Measurements from ENCODE around the gene SMIM44.

Gene SMIM44

DNA sequence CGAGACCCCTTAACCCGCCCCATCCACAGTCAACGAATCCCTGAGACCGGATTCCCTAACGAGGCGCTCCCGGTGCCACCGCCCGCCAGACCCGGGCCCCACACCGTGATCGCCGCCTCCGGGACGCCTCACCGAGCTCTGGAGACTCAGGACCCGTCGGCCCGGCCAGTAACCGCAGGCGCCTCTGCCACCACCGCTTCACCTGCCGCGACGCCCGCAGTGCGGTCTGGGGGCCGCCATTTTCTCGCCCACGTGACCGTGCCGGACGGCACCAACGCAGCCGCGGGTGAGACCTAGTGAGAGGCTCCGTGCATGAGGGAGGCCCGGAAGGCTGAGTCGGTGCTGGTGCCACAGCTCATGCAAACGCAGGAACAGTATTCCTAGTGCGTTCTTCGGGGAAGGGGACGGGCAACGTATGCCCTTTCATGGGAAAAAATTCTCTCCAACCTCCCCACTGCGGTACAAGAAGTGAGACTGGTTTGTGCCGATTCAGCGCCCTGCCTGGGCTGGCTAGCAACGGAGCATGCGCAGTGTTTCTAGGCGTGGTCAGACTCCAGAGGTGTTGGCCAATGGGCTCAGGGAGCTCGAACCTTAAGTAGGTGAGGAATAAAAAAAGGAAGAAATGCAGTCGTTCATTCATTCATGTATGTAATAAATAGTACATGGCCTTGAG lies 17.3 kb upstream of the SMIM44 start, which contains the start of gene DOHH:
Gene DOHH (minus strand): TSS at position 246 of the 673 bp plus-strand sequence. CDS start 3,860 bp downstream, outside the sequence.
- peak; percentile 97 for DNase-seq (ENCODE audit: low spot score)

DNA sequence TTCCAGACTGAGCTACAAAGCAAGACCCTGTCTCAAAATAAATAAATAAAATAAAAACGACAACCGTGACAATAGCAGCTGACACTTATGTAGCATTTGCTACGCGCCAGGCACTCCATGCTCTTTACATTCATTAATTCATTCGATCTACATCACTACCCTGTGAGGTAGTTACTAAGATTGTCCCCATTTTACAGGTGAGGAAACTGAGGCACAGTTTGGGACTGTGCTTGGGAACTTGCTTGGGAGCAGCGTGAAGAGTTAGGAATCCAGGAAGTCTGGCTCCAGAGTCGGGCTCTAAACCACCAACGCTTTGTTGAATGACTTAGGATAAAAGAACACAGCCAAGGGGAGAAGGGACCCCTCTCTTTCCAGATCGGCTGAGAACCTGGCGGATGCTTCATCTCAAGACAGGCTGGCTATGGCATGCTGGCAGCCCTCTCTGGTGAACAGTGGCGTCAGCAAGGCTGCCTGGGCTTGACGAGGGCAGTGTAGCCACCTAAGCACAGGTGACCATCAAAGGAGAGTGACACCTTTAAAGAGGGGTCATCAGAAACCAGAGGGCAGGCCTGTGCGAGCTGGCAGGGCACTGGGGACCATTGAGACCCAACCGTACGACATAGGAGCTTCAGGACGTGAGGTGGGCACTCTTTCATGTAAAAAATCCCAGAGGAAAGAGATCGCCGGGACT lies 16.6 kb upstream of the SMIM44 start:
- peak; percentile 51 for DNase-seq (ENCODE audit: low spot score)

DNA sequence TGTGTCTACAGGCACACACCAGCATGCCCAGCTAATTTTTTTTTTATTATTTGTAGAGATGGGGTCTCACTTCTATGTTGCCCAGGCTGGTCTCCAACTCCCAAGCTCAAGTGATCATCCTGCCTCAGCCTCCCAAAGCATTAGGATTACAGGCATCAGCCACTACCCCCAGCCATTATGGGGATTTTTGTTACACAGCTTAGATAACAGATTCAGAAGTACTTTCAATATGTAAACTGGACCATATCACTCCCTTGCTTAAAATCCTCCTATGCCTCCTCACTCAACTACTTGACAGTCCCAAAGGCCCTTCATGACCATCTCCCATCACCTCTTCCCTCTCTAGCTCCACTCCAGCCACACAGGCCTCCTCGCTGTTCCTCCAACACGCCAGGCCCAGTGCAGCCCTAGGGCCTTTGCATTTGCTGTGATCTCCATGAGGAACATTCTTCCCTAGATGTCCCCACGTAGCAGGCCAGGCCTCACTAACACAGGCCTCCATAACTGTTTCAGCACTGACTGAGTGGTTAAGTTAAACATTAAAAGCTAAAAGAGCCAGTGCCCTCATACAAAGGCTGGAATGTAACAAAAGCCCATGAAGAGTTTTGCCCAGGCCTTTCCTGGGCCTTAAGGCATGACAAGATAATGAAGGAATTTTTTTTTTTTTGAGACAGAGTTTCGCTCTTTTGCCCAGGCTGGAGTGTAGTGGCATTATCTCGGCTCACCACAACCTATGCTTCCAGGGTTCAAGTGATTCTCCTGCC lies 14.7 kb upstream of the SMIM44 start:
- DNase-seq (ENCODE audit: low spot score) = peak; percentile 79

DNA sequence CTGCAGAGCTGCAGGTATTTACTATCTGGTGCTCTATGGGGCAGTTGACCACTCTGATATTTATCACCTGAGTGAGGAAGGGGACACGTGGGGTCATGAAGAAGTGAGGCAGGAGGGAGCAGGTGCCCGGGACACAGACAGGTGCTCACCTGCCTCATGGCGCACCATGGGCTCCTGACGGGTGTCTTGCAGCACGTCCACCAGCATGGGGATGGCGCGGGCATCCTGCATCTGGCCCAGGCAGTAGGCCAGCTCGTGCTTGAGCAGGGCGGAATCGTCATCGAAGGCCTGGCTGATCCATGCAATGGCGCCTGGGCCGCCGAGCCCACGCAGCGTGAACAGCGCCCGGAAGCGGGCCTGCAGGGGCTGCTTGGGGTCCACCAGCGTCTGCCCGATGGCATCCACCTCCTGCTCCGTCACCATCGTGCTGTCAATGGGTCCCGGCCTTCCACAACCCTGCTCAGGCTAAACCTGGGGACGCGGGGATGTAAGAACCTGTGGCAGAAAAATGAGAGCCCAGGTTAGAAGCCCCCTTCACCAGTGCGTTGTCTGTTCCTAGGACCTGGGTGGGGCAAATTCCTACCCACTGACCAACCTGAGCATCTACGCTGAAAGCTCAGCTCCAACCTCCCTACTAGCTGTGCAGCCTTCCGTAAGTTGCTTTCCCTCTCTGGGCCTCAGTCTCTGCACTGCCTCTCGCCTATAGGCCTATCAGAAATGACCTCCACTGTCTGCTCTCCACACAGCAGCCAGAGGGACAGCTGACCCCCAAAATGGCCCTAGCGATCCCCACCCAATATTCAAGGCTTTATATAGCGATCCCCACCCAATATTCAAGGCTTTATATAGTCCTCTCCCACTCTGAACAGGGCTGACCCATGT lies 13.4 kb upstream of the SMIM44 start:
- DNase-seq (ENCODE audit: low spot score) = no peak

DNA sequence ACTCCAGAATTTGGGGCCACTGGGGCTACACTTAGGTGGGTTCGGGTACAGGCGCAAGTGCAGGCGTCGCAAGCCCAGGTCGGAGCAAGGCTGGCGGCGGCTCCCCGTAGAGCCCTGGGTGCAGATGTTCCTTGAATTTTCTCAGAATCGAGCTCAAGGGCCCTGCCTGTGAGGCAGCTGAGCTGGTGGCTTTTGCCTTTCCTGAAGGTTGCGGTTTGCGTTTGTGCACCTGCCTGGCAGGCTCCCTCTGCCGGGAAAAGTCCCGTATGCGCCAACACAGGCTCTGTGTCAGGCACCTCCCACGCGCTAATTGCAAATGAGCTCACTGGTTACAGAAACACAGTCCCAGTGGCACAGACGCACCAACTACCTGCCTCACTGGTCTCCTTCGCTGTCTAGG lies 11.3 kb upstream of the SMIM44 start:
- DNase-seq (ENCODE audit: low spot score) = no peak

DNA sequence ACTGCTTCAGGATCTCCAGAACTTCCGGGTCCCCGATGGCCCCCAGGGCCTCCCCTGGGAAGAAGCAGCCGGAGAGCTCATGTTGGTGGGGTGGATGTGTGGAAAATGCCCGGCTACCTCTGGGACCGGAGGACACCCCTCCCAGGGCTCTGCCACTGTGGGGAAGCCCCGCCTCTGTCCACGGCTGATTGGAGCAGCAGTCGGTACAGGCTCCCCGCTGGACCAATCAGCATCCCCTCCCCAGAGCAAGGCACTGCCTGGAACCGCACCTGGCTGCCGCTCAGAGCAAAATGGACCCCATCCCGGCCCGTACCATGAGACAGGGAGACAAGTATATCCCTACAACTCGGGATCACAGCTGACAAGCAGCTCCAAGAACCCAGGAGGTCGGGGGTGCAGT lies 10.8 kb upstream of the SMIM44 start:
- DNase-seq (ENCODE audit: low spot score) = no peak

DNA sequence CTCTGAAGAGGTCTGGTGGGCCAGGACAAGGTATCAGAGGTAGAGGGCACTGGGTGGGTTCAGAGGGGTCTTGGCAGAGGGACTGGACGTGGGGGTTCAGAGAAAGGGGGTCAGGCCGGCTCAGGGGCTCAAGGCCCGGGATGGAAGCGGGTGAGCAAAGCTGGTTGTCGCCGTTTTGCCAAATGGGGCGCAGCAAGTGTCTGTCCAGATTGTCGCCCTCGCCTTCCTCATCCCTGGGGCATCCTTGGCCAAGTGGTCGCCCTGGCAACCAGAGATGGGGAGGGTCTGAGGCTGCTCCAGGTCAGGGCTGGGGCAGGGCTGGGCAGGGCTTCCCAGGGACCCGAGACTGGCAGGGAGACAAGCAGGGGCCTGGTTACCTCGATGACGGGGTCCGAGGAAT lies 10.4 kb upstream of the SMIM44 start:
- no peak for DNase-seq (ENCODE audit: low spot score)

DNA sequence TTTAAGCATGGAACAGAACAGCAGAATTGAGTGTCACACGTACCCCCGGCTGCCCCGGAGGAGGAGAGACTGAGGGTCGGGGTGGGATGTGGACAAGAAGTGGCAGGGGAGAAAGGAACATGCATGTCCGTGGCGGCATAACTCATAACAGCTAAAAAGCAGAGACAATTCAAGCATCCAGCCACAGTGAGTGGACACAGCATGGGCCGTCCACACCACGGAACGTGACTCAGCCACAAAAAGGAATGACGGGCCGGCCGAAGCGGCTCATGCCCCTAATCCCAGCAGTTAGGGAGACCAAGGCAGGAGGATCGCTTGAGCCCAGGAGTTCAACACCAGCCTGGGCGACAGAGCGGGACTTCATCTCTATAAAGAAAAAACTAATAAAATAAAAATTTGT lies 9.7 kb upstream of the SMIM44 start:
- DNase-seq (ENCODE audit: low spot score) = no peak

DNA sequence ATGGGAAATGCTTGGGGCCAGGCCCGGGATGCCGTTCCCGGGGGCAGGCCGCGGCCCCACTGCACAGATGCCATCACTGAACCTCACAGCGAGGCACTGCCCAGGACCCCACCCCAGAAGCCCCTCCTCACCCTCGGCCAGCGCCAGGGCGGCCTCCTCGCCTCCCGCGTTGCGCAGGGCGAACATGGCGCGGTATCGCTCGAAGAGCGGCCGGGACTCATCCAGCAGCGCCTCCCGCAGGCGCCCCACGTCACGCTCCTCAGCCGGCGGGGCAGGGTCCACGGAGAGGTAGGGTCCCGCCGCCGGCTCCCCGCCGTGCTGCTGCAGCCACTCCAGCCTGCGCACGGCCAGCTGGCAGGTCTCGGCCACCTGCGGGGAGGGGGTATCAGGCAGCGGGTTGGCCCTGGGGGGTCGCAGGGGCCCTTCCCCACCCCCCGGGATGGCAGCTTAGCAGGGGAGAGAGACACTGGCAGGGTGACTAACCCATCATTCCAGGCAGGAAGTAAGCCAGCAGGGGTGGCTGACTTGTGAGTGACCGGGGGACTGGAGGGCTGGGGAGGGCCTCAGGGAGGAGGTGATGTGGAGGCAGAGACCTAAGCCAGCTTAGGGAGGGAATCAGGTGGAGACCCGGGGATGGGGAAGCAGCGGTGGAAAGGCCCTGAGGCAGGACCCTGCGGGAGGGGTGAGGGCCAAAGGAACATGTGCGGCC lies 9.0 kb upstream of the SMIM44 start:
- no peak for DNase-seq (ENCODE audit: low spot score)

DNA sequence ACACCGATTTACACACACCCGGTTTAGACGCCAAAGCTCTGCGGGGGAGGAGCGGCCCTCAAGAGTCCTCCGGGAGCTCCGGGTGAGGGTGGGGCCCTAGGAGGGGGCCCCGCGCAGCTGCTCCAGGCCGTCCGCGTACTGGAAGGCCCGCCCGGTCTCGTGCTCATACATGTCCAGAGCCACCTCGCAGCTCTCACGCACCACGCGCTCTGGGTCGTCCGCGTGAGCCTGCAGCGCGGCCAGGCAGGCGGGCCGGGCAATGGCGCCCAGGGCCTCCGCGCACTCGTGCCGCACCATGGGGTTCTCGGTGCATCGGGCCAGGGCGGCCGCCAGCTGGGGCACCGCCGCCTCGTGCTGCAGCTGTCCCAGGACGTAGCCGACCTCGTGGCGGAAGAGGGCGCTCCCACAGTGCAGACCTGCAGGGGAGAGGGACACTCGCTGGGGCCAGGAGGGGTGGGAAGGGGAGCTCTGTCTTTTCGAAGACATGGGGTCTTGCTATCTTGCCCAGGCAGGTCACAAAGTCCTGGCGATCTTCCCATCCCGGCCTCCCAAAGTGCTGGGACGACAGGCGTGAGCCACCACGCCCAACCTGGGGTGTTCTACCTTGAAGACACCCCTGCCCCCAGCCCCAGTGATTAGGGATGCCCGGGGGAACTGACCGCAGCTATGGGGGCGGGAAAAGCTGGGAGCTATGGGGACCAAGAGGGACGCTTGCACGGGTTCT lies 8.3 kb upstream of the SMIM44 start:
- no peak for DNase-seq (ENCODE audit: low spot score)

DNA sequence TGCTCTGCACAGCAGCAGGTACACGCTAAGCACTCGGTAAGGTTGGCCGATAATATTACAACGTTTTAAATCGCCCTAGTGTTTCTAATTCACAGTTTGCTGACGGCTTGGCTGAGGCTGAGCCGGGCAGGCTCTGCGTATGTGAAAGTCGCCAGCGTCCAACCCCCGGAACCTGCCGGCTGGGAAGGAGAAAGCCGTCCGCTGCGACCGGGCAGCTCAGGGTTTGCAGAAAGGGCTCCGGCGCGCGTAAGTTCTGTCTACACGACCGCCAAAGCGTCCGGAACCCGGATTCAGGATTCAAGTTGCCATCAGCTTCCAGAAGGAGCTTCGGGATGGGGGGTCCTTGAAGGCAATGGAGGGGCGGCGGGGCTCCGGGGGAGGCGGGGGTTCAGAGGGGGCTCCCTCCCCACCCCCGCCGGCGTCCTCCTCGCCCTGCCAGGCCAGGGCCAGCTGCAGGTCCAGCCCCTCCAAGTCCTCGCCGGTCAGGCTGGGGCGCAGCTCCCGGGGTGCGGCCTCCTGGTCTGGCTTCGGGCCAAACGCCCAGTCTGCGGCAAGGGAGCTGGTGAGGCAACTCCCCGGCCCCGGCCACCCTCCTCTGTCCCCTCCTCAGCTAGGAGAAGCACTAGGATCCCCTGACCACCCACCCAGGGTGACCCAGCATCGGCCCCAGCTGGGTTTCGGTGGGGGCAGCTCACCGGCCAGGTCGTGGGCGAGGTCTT lies 575 bp downstream of the SMIM44 start:
- no peak for DNase-seq (ENCODE audit: low spot score)

DNA sequence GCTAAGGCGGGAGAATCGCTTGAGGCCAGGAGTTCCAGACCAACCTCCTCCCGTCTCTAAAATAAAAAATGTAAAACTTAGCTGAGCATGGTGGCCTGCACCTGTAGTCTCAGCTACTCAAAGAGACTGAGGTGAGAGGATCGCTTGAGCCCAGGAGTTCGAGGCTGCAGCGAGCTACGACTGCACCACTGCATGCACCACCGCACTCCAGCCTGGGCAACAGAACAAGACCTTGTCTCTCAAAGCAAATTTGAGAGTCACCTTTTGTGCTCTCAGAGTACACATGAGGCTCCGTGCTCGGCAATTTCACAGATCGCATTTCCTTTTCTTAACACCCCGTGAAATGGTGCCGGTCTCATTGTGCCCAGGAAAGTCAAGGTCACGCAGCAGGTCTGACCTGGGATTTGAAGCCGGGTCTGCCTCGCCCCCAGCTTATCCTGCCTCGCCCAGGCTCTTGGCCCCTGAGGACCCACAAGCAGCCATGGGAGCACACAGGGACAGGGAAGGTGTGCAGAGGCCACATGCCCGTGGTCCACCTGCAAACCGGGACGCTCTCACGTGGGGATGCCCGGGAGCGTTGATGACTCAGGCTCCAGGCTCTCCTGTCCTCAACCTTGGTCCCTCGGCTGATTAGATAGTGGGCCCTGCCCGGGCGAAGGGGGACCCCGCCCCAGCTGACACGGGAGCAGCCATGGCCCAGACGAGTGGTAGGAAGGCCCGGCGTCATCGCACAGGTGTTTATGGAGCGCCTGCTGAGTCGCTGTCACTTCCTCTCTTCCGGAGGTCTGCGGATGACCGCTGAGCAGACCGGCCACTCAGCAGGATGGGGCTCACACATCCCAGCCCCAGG lies 1.8 kb downstream of the SMIM44 start:
- peak; percentile 34 for DNase-seq (ENCODE audit: low spot score)

DNA sequence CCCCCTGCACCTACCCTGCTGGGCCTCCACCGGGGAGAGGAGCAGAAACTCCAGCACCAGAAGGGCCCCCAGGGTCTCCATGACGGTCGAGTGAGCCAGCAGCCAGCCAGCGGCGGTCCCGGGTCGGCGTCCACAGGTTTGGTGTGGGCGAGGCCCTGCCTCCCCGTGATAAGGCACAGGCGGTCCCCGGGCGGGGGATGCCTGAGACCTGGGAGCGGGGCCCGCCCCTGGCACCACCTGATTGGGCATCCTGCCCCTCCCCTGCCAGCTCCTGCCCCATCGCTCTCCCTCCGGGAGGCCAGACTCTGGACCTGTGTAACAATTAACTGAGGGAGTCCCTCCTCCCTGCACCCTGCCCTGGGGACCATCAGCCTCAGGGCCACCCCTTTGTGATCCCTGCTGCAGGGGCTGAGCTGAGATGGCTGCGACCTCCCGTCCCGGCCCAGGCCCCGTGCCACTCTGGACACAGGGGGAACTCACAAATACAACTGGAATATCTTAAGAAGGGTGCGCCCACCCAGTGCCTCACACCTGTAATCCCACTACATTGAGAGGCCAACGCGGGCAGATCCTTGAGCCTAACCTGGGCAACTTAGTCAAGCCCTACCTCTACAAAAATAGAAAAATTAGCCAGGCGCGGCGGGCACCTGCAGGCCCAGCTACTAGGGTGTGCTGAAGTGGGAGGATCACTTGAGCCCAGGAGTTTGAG lies 2.7 kb downstream of the SMIM44 start, which contains the start of gene SMIM24:
Gene SMIM24 (minus strand): TSS at position 143 of the 709 bp plus-strand sequence. CDS start 62 bp downstream, at position 81.
- DNase-seq (ENCODE audit: low spot score) = peak; percentile 36

DNA sequence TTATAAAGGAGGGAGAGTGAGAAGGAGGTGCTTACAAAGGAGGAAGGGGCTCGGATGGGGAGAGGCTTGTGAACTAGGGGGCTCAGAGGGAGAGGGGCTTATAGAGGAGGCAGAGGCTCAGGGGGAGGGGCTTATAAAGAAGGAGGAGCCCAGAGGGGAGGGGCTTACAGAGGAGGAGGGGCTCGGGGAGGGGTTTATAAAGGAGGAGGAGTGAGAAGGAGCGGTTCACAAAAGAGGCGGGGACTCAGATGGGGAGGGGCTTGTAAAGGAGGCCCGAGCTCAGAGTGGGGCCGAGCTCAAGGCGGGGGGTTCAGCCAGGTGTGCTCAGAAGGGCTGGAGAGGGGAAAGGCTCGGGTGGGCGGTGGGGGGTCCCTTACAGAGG lies 3.4 kb downstream of the SMIM44 start:
- DNase-seq (ENCODE audit: low spot score) = peak; percentile 29

DNA sequence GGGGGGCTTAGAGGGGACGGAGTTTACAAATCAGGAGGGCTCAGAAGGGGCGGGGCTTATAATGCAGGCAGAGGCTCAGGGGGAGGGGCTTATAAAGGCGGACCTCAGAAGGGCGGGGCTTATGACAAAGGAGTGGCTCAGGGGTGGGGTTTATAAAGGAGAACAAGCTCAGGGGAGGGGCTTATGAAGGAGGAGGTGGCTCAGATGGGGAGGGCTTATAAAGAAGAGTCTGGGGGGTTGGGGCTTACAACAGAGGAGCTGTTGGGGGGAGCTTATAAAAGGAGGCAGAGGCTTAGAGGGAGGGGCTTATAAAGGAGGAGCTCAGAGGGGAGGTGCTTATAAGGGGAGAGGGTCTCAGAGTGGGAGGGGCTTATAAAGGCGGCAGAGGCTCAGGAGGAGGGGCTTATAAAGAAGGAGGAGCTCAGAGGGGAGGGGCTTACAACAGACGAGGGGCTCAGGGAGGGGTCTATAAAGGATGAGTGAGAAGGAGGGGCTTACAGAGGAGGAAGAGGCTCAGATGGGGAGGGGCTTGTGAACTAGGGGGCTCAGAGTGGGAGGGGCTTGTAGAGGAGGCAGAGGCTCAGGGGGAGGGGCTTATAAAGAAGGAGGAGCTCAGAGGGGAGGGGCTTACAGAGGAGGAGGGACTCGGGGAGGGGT lies 3.9 kb downstream of the SMIM44 start:
- no peak for DNase-seq (ENCODE audit: low spot score)

DNA sequence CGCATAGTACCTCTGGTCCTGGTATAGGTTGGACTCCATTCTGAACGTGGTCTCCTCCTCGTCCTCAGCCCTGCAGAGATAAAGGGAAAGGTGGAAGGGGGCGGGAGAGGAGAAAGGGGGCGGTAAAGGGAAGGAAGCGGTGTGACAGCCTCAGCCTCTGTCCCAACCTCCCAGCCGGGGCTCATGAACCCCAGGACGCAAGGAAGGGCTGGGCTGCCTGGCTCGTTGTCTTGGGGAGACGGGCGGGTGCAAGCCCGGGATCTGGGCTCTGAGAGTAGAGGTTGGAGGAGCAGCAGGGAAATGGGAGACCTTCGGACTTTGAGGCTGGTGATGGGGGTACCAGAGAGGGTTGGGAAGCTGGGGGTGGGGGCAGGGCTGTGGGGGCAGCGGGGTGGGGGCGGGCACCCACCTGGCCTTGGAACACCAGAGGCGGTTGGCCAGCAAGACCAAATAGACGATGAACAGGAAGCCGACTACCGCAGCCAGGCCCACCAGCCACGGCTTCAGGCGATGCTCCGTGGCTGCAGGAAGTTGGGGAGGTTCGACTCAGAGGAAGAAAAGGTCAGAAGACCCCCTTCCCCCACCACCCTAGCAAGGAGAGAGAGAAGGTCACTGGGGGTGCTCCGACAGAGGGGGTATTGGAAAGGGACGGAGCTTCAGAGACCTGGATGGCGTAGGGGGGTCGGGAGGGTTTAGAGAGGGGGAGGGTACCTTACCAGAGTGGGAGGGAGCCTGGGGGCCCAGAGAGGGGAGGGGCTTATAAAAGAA lies 4.6 kb downstream of the SMIM44 start:
- DNase-seq (ENCODE audit: low spot score) = no peak

DNA sequence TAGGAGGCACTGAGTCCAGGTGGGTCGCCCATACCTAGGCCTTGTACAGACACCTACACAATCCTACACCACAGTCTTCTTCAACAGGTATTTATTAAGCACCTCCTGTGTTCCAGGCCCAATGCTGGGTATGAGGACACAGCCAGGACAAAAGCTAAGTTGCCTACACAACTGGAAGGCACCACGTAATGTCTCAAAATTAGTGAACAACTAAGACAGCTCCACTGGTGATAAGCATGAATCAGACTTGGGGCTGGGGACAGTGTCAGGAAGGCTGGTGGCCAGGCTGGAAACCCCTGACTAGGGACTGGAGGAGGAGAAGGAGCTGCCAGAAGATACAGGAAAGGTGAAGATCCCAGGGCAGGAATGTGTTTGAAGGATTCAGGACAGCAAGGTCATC lies 5.3 kb downstream of the SMIM44 start:
- DNase-seq (ENCODE audit: low spot score) = no peak

Measured in kidney tubule cell (primary cell).